KMS-11 (cell line): ENCODE measurements around the gene GCNT4.

Source experiments
- H2AFZ ChIP-seq: fragments of 200-600 bp; sonication (generic); 2 replicates; pipeline ENCODE4 v1.6.1; 2016; ENCODE audit warnings: antibody characterized with exemption, mixed run types, low read depth
- H3K27ac ChIP-seq: fragments of 200-600 bp; sonication (generic); 2 replicates; pipeline ENCODE4 v1.6.1; 2016; ENCODE audit warnings: mild to moderate bottlenecking, mixed run types
- H3K27me3 ChIP-seq: fragments of 200-600 bp; sonication (generic); 2 replicates; pipeline ENCODE4 v1.6.1; 2017; ENCODE audit warnings: mild to moderate bottlenecking, low read depth, mixed run types, moderate library complexity; ENCODE audit not compliant: insufficient read depth
- H3K36me3 ChIP-seq: fragments of 200-600 bp; sonication (generic); 2 replicates; pipeline ENCODE4 v1.6.1; 2017; ENCODE audit warnings: mild to moderate bottlenecking, mixed run types; ENCODE audit not compliant: insufficient read depth
- H3K4me1 ChIP-seq: fragments of 200-600 bp; sonication (generic); 2 replicates; pipeline ENCODE4 v1.6.1; 2016; ENCODE audit warnings: mild to moderate bottlenecking, low read depth, mixed run types; ENCODE audit not compliant: poor library complexity, severe bottlenecking
- H3K4me2 ChIP-seq: fragments of 200-600 bp; sonication (generic); 2 replicates; pipeline ENCODE4 v1.7.0; 2016; ENCODE audit warnings: mild to moderate bottlenecking, mixed run types
- H3K4me3 ChIP-seq: fragments of 200-600 bp; sonication (generic); IDR thresholded peaks from 2 replicates; pipeline ENCODE4 v1.6.1; 2017; ENCODE audit warnings: low read depth, low read length, mixed read lengths; ENCODE audit not compliant: insufficient read depth
- H3K79me2 ChIP-seq: fragments of 200-600 bp; sonication (generic); 2 replicates; pipeline ENCODE4 v1.6.1; 2016; ENCODE audit warnings: low read depth, mixed run types; ENCODE audit not compliant: insufficient read depth
- H3K9ac ChIP-seq: fragments of 200-600 bp; sonication (generic); 2 replicates; pipeline ENCODE4 v1.6.1; 2016; ENCODE audit warnings: mild to moderate bottlenecking, mixed run types
- H4K20me1 ChIP-seq: fragments of 200-600 bp; sonication (generic); 2 replicates; pipeline ENCODE4 v1.6.1; 2016; ENCODE audit warnings: mild to moderate bottlenecking, mixed run types; ENCODE audit not compliant: insufficient read depth
- CTCF ChIP-seq: fragments of 200-600 bp; sonication (generic); conservative IDR thresholded peaks from 2 replicates; pipeline ENCODE4 v1.6.1; 2017; ENCODE audit warnings: low read depth, mild to moderate bottlenecking, antibody characterized with exemption, low read length, moderate library complexity, mixed read lengths

Gene GCNT4

GRCh38 chr5:75005561-75005960 lies 46.8 kb downstream of the GCNT4 start:
- H3K36me3 ChIP-seq, result no peaks in the 10 kb centered on the region
- no peak overlapping the region for H3K4me2 ChIP-seq
- H3K9ac ChIP-seq, result no peak overlapping the region
- H3K79me2 ChIP-seq, result no peaks in the 10 kb centered on the region
- no peak overlapping the region for H3K4me3 ChIP-seq
- no peaks in the 10 kb centered on the region for H3K27me3 ChIP-seq
- TF ChIP-seq CTCF, result no peak
- no peak overlapping the region for H3K27ac ChIP-seq
- H2AFZ ChIP-seq, result no peak overlapping the region
- no peaks in the 10 kb centered on the region for H3K4me1 ChIP-seq
- no peaks in the 10 kb centered on the region for H4K20me1 ChIP-seq
